Activated CD8-positive, alpha-beta T cell treated with anti-CD3 and anti-CD28 coated beads, Interleukin-2, amount 10 ng/mL, durations not matched to agents 7 days and 5 days (primary cell): ENCODE data around the gene SPAG17. TPM values are rescaled to one million over a fixed set of nuclear protein-coding genes. Genes with fewer than 3 reads are reported as not detected.
"Not testable (repeated sequence)": the region's sequence is repeated elsewhere in the genome, so short reads cannot be mapped to it uniquely, and the experiment has no call there.

Source experiments
- ATAC-seq: fragments of 150-1000 bp; cut with Tn5 transposase; one replicate; pipeline ENCODE4 v1.10.0; 2021; ENCODE audit warnings: moderate library complexity
- CTCF ChIA-PET: fragments of 350-600 bp; sonication (Branson Sonifier 250); formaldehyde crosslinking; loops from one replicate; lab custom pipeline; 2021; ENCODE audit warnings: antibody characterized with exemption; lab: Charles Lee
- POLR2A ChIA-PET: fragments of 350-600 bp; sonication (Branson Sonifier 250); formaldehyde crosslinking; loops from one replicate; lab custom pipeline; 2021; ENCODE audit warnings: antibody characterized with exemption; lab: Charles Lee
- DNase-seq: peaks from one replicate; pipeline ENCODE4 v3.0.0-alpha.2; 2020
- H3K27ac Mint-ChIP-seq: one replicate; pipeline ENCODE4 v1.8.0; 2021; ENCODE audit warnings: mild to moderate bottlenecking, mixed read lengths
- H3K27me3 Mint-ChIP-seq: one replicate; pipeline ENCODE4 v1.8.0; 2021; ENCODE audit warnings: low read depth, mixed read lengths
- H3K36me3 Mint-ChIP-seq: one replicate; pipeline ENCODE4 v1.8.0; 2021; ENCODE audit warnings: low read depth, mixed read lengths
- H3K4me1 Mint-ChIP-seq: one replicate; pipeline ENCODE4 v1.8.0; 2021; ENCODE audit warnings: low read depth, mixed read lengths
- H3K4me3 Mint-ChIP-seq: one replicate; pipeline ENCODE4 v1.8.0; 2021; ENCODE audit warnings: mild to moderate bottlenecking, mixed read lengths
- H3K9me3 Mint-ChIP-seq: one replicate; pipeline ENCODE4 v1.8.0; 2022; ENCODE audit warnings: mixed read lengths; ENCODE audit not compliant: insufficient read depth
- total RNA-seq, 2 experiments: library from RNA; stranded (reverse); gene quantifications; one replicate each; pipeline ENCODE4 v1.2.3, GENCODE V29; 2021

Gene SPAG17
- total RNA-seq, 2 experiments from 2014 or later = not detected

GRCh38 chr1:117933769-117934168 lies 251.3 kb downstream of the SPAG17 start:
- H3K27ac Mint-ChIP-seq = no peak overlapping the region
- no peaks in the 10 kb centered on the region for H3K27me3 Mint-ChIP-seq
- ChIA-PET POLR2A (no interaction called here), CTCF (no interaction called here)
- H3K36me3 Mint-ChIP-seq = peaks cover 42% of the 10 kb centered on the region
- DNase-seq (no peak), ATAC-seq (no peak)
- no peaks in the 10 kb centered on the region for H3K9me3 Mint-ChIP-seq
- H3K4me1 Mint-ChIP-seq = peaks cover 37% of the 10 kb centered on the region
- no peak overlapping the region for H3K4me3 Mint-ChIP-seq

- DNase-seq (no peak), ATAC-seq (no peak)
- ChIA-PET CTCF (no interaction called here), POLR2A (no interaction called here)
- Mint-ChIP-seq H3K4me3 (no peak overlapping the region), H3K36me3 (peaks cover 34% of the 10 kb centered on the region), H3K9me3 (no peaks in the 10 kb centered on the region), H3K27me3 (no peaks in the 10 kb centered on the region), H3K4me1 (peaks cover 45% of the 10 kb centered on the region), H3K27ac (no peak overlapping the region)
Observed at GRCh38 chr1:117932576-117932975, 252.5 kb downstream of the SPAG17 start.

GRCh38 chr1:117930484-117930883 lies 254.5 kb downstream of the SPAG17 start:
- H3K27me3 Mint-ChIP-seq = no peaks in the 10 kb centered on the region
- H3K4me1 Mint-ChIP-seq = peaks cover 53% of the 10 kb centered on the region
- CTCF ChIA-PET = interaction anchor here (3.1 kb wide), 1 partner anchor 34 kb away, joined by 26 read pairs; no protein-coding TSS in a partner anchor
- peaks cover 27% of the 10 kb centered on the region for H3K36me3 Mint-ChIP-seq
- peak overlapping the region; percentile 94 for H3K4me3 Mint-ChIP-seq
- DNase-seq (no peak), ATAC-seq (no peak)
- H3K27ac Mint-ChIP-seq = peak overlapping the region; percentile 90
- POLR2A ChIA-PET = interaction anchor here (0.8 kb wide), 2 partner anchors 324 to 870 kb away, joined by 3 to 4 read pairs; partner anchors contain the start of genes TENT5C and TTF2
- no peaks in the 10 kb centered on the region for H3K9me3 Mint-ChIP-seq

GRCh38 chr1:117930173-117930447 lies 254.9 kb downstream of the SPAG17 start:
- CTCF ChIA-PET = interaction anchor here (3.1 kb wide), 1 partner anchor 34 kb away, joined by 26 read pairs; no protein-coding TSS in a partner anchor

GRCh38 chr1:117929343-117930172 lies 255.5 kb downstream of the SPAG17 start, which contains the start of the genes GDAP2 and WDR3:
GDAP2 (minus strand) TSS chr1:117929621; CDS start chr1:117920357, 9,264 bp downstream.
WDR3 (plus strand) TSS chr1:117929739; CDS start chr1:117933320, 3,581 bp downstream.
- Mint-ChIP-seq H3K4me1 (peaks cover 53% of the 10 kb centered on the region), H3K27me3 (no peaks in the 10 kb centered on the region), H3K9me3 (no peaks in the 10 kb centered on the region), H3K36me3 (peaks cover 25% of the 10 kb centered on the region), H3K27ac (peak within 1 kb of the TSS; percentile 90), H3K4me3 (peak within 1 kb of the TSS; percentile 94)
- DNase-seq (peak; percentile 98), ATAC-seq (peak; percentile 96)
- CTCF ChIA-PET = interaction anchor here (0.8 to 3.1 kb wide), 6 partner anchors 23 to 416 kb away, joined by 3 to 26 read pairs (median 5); no protein-coding TSS in a partner anchor
- POLR2A ChIA-PET = interaction anchor here (0.6 to 1.0 kb wide), 6 partner anchors 9 to 869 kb away, joined by 3 to 5 read pairs (median 4); partner anchors contain the start of genes TENT5C and TTF2

More at GRCh38 chr1:117930173-117930447, 254.9 kb downstream of the SPAG17 start:
- POLR2A ChIA-PET = interaction anchor here (0.8 to 1.0 kb wide), 3 partner anchors 12 to 870 kb away, joined by 3 to 5 read pairs (median 4); partner anchors contain the start of genes TENT5C and TTF2
- H3K4me3 Mint-ChIP-seq = peak overlapping the region; percentile 94
- peaks cover 53% of the 10 kb centered on the region for H3K4me1 Mint-ChIP-seq
- ATAC-seq = no peak
- no peaks in the 10 kb centered on the region for H3K27me3 Mint-ChIP-seq
- H3K9me3 Mint-ChIP-seq = no peaks in the 10 kb centered on the region
- peaks cover 27% of the 10 kb centered on the region for H3K36me3 Mint-ChIP-seq
- no peak for DNase-seq
- H3K27ac Mint-ChIP-seq = peak overlapping the region; percentile 90

GRCh38 chr1:117928881-117929342 lies 256.1 kb downstream of the SPAG17 start:
- H3K4me1 Mint-ChIP-seq = peaks cover 50% of the 10 kb centered on the region
- no peaks in the 10 kb centered on the region for H3K27me3 Mint-ChIP-seq
- DNase-seq = peak; percentile 65
- CTCF ChIA-PET = interaction anchor here (0.8 to 3.1 kb wide), 7 partner anchors 22 to 807 kb away, joined by 3 to 26 read pairs (median 5); no protein-coding TSS in a partner anchor
- POLR2A ChIA-PET = interaction anchor here (0.6 to 1.0 kb wide), 4 partner anchors 10 to 45 kb away, joined by 3 to 4 read pairs (median 3); no protein-coding TSS in a partner anchor
- H3K36me3 Mint-ChIP-seq = peaks cover 23% of the 10 kb centered on the region
- no peaks in the 10 kb centered on the region for H3K9me3 Mint-ChIP-seq
- peak overlapping the region; percentile 90 for H3K27ac Mint-ChIP-seq
- ATAC-seq = peak; percentile 57
- H3K4me3 Mint-ChIP-seq = peak overlapping the region; percentile 94

GRCh38 chr1:117925981-117926380 lies 259.0 kb downstream of the SPAG17 start:
- DNase-seq = no peak
- no peak overlapping the region for H3K4me3 Mint-ChIP-seq
- no peak for ATAC-seq

GRCh38 chr1:117922717-117923116 lies 262.3 kb downstream of the SPAG17 start:
- CTCF ChIA-PET, H3K9me3 Mint-ChIP-seq, ATAC-seq, H3K27me3 Mint-ChIP-seq, POLR2A ChIA-PET, H3K4me1 Mint-ChIP-seq, DNase-seq, H3K4me3 Mint-ChIP-seq, H3K27ac Mint-ChIP-seq: not testable (repeated sequence)
- H3K36me3 Mint-ChIP-seq = peaks cover 14% of the 10 kb centered on the region

More at GRCh38 chr1:117925981-117926380, 259.0 kb downstream of the SPAG17 start:
- H3K36me3 Mint-ChIP-seq = peaks cover 9% of the 10 kb centered on the region
- no peak overlapping the region for H3K27ac Mint-ChIP-seq
- ChIA-PET POLR2A (no interaction called here), CTCF (interaction anchor here (0.9 kb wide), 1 partner anchor 30 kb away, joined by 5 read pairs; no protein-coding TSS in a partner anchor)
- H3K27me3 Mint-ChIP-seq = no peaks in the 10 kb centered on the region
- H3K4me1 Mint-ChIP-seq = peaks cover 27% of the 10 kb centered on the region
- no peaks in the 10 kb centered on the region for H3K9me3 Mint-ChIP-seq

GRCh38 chr1:117921991-117922390 lies 263.0 kb downstream of the SPAG17 start:
- CTCF ChIA-PET = no interaction called here
- no peak for ATAC-seq
- POLR2A ChIA-PET = no interaction called here
- no peak for DNase-seq
- Mint-ChIP-seq H3K4me1 (peaks cover 3% of the 10 kb centered on the region), H3K4me3 (no peak overlapping the region), H3K9me3 (no peaks in the 10 kb centered on the region), H3K27ac (no peak overlapping the region), H3K36me3 (peaks cover 15% of the 10 kb centered on the region), H3K27me3 (no peaks in the 10 kb centered on the region)

GRCh38 chr1:117919376-117919775 lies 265.7 kb downstream of the SPAG17 start:
- no peaks in the 10 kb centered on the region for H3K4me1 Mint-ChIP-seq
- POLR2A ChIA-PET = no interaction called here
- peaks cover 34% of the 10 kb centered on the region for H3K36me3 Mint-ChIP-seq
- H3K27me3 Mint-ChIP-seq = no peaks in the 10 kb centered on the region
- H3K4me3 Mint-ChIP-seq = no peak overlapping the region
- no peak overlapping the region for H3K27ac Mint-ChIP-seq
- CTCF ChIA-PET = interaction anchor here (1.3 kb wide), 1 partner anchor 23 kb away, joined by 3 read pairs; no protein-coding TSS in a partner anchor
- H3K9me3 Mint-ChIP-seq = no peaks in the 10 kb centered on the region
- no peak for DNase-seq
- ATAC-seq = no peak

- CTCF ChIA-PET = interaction anchor here (1.3 to 6.3 kb wide), 2 partner anchors 15 to 376 kb away, joined by 3 to 52 read pairs; no protein-coding TSS in a partner anchor
- Mint-ChIP-seq H3K9me3 (no peaks in the 10 kb centered on the region), H3K4me1 (peaks cover 5% of the 10 kb centered on the region), H3K36me3 (peaks cover 39% of the 10 kb centered on the region), H3K4me3 (no peak overlapping the region), H3K27ac (no peak overlapping the region), H3K27me3 (no peaks in the 10 kb centered on the region)
- ATAC-seq (no peak), DNase-seq (no peak)
- POLR2A ChIA-PET = no interaction called here
Observed at GRCh38 chr1:117911051-117911450, 274.0 kb downstream of the SPAG17 start.
